Measurements from ENCODE around the gene GREB1.

- TF ChIP-seq EP300 (IDR thresholded peaks at IDR 0.05; ENCODE audit: borderline replicate concordance) (no peak), TAF1 (IDR thresholded peaks at IDR 0.05; ENCODE audit: low read depth) (no peak), TCF12 (IDR thresholded peaks at IDR 0.05; ENCODE audit: low read depth) (no peak), CREB1 (IDR thresholded peaks at IDR 0.05; ENCODE audit: low read depth) (no peak), YY1 (IDR thresholded peaks at IDR 0.05; ENCODE audit: low read depth) (no peak), MAX (IDR thresholded peaks at IDR 0.05) (no peak), ZBTB7A (IDR thresholded peaks at IDR 0.05; ENCODE audit: low read depth) (no peak), RAD21 (IDR thresholded peaks at IDR 0.05; ENCODE audit: low read depth) (peak; percentile 67), CEBPB (IDR thresholded peaks at IDR 0.05) (no peak), TEAD4 (IDR thresholded peaks at IDR 0.05) (no peak)
- TF ChIP-seq, protein P1, sequence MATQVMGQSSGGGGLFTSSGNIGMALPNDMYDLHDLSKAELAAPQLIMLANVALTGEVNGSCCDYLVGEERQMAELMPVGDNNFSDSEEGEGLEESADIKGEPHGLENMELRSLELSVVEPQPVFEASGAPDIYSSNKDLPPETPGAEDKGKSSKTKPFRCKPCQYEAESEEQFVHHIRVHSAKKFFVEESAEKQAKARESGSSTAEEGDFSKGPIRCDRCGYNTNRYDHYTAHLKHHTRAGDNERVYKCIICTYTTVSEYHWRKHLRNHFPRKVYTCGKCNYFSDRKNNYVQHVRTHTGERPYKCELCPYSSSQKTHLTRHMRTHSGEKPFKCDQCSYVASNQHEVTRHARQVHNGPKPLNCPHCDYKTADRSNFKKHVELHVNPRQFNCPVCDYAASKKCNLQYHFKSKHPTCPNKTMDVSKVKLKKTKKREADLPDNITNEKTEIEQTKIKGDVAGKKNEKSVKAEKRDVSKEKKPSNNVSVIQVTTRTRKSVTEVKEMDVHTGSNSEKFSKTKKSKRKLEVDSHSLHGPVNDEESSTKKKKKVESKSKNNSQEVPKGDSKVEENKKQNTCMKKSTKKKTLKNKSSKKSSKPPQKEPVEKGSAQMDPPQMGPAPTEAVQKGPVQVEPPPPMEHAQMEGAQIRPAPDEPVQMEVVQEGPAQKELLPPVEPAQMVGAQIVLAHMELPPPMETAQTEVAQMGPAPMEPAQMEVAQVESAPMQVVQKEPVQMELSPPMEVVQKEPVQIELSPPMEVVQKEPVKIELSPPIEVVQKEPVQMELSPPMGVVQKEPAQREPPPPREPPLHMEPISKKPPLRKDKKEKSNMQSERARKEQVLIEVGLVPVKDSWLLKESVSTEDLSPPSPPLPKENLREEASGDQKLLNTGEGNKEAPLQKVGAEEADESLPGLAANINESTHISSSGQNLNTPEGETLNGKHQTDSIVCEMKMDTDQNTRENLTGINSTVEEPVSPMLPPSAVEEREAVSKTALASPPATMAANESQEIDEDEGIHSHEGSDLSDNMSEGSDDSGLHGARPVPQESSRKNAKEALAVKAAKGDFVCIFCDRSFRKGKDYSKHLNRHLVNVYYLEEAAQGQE (IDR thresholded peaks at IDR 0.05; ENCODE audit: low read depth), result no peak
Measured at GRCh38 chr2:11647834-11648600, 114.2 kb downstream of the GREB1 start.
